ENCODE data around the gene CDK14. TPM values are rescaled to one million over a fixed set of nuclear protein-coding genes. Genes with fewer than 3 reads are reported as not detected.

Gene CDK14
- polyA plus RNA-seq, 3 donors = 1.7 to 2.5 (median 2.1) TPM

- no peaks in the 10 kb centered on the region for H3K4me1 Mint-ChIP-seq
- H3K36me3 ChIP-seq (replicated peaks in 1 of 2; ENCODE audit: control insufficient read depth in 1 of 2, insufficient read depth in 2 of 2, low read length in 2 of 2) = peaks cover 0 to 5% of the 10 kb centered on the region in 2 donors
- H2AFZ ChIP-seq (ENCODE audit: insufficient read depth, low read depth, low read length, poor library complexity, severe bottlenecking) = no peak overlapping the region
- no peak overlapping the region for H3K4me3 Mint-ChIP-seq
- H3K27ac ChIP-seq (ENCODE audit: low read depth in 1 of 2, low read length in 2 of 2) = no peak overlapping the region
- peaks cover 0 to 7% of the 10 kb centered on the region in 2 donors for H3K36me3 Mint-ChIP-seq
- DNase-seq = no peak
- intact Hi-C loops (cut with micrococcal nuclease) = no loop called here
- no peaks in the 10 kb centered on the region for H4K20me1 ChIP-seq (ENCODE audit: insufficient read depth, low read length)
- H3K27me3 ChIP-seq (ENCODE audit: control insufficient read depth in 2 of 2, insufficient read depth in 2 of 2, low read length in 2 of 2) = no peaks in the 10 kb centered on the region
- H3K9me3 Mint-ChIP-seq = peaks cover 0 to 2% (median 0%) of the 10 kb centered on the region in 7 donors
- no peaks in the 10 kb centered on the region for H3K4me1 ChIP-seq (ENCODE audit: control insufficient read depth in 1 of 2, insufficient read depth in 2 of 2, low read length in 2 of 2)
- no peak for TF ChIP-seq CTCF (IDR thresholded peaks at IDR 0.05)
- peaks cover 0 to 1% (median 0%) of the 10 kb centered on the region in 3 donors for H3K27me3 Mint-ChIP-seq (ENCODE audit: low read depth in 3 of 3)
- no peak overlapping the region for H3K4me3 ChIP-seq (replicated peaks in 1 of 3; ENCODE audit: low read depth in 2 of 3, low read length in 3 of 3)
- no peak overlapping the region for H3K27ac Mint-ChIP-seq
- H3K9ac ChIP-seq (ENCODE audit: insufficient read depth, low read length, poor library complexity, severe bottlenecking) = no peak overlapping the region
- no peak overlapping the region for H3K4me2 ChIP-seq (replicated peaks; ENCODE audit: extremely low read depth, low read length, poor library complexity, severe bottlenecking)
- WGBS (ENCODE audit: insufficient coverage) = 100% methylated on average over 2 of the region's 6 CpGs
- no peaks in the 10 kb centered on the region for H3K9me3 ChIP-seq (replicated peaks in 1 of 2; ENCODE audit: control insufficient read depth in 1 of 2, insufficient read depth in 1 of 2, low read length in 2 of 2)
- H3K79me2 ChIP-seq (ENCODE audit: insufficient read depth, low read length) = no peaks in the 10 kb centered on the region
Observed at GRCh38 chr7:91206361-91206960, 610.3 kb downstream of the CDK14 start.

GRCh38 chr7:91212582-91212981 lies 616.5 kb downstream of the CDK14 start:
- H3K9me3 ChIP-seq (replicated peaks in 1 of 2; ENCODE audit: control insufficient read depth in 1 of 2, insufficient read depth in 1 of 2, low read length in 2 of 2) = no peaks in the 10 kb centered on the region
- no peak overlapping the region for H3K9ac ChIP-seq (ENCODE audit: insufficient read depth, low read length, poor library complexity, severe bottlenecking)
- intact Hi-C loops (cut with micrococcal nuclease) = no loop called here
- Mint-ChIP-seq H3K27ac (no peak overlapping the region), H3K4me1 (no peaks in the 10 kb centered on the region), H3K4me3 (no peak overlapping the region), H3K9me3 (peaks cover 0 to 6% (median 1%) of the 10 kb centered on the region in 7 donors), H3K27me3 (ENCODE audit: low read depth in 3 of 3) (peaks cover 0 to 3% (median 1%) of the 10 kb centered on the region in 3 donors), H3K36me3 (peaks cover 0 to 6% of the 10 kb centered on the region in 2 donors)
- 98% methylated on average over 5 of the region's 7 CpGs for WGBS (ENCODE audit: insufficient coverage)
- H4K20me1 ChIP-seq (ENCODE audit: insufficient read depth, low read length) = no peaks in the 10 kb centered on the region
- H3K4me1 ChIP-seq (ENCODE audit: control insufficient read depth in 1 of 2, insufficient read depth in 2 of 2, low read length in 2 of 2) = no peaks in the 10 kb centered on the region
- no peak overlapping the region for H3K4me3 ChIP-seq (replicated peaks in 1 of 3; ENCODE audit: low read depth in 2 of 3, low read length in 3 of 3)
- H3K27me3 ChIP-seq (ENCODE audit: control insufficient read depth in 2 of 2, insufficient read depth in 2 of 2, low read length in 2 of 2) = no peaks in the 10 kb centered on the region
- no peak overlapping the region for H2AFZ ChIP-seq (ENCODE audit: insufficient read depth, low read depth, low read length, poor library complexity, severe bottlenecking)
- H3K79me2 ChIP-seq (ENCODE audit: insufficient read depth, low read length) = no peaks in the 10 kb centered on the region
- H3K36me3 ChIP-seq (replicated peaks in 1 of 2; ENCODE audit: control insufficient read depth in 1 of 2, insufficient read depth in 2 of 2, low read length in 2 of 2) = peaks cover 0 to 5% of the 10 kb centered on the region in 2 donors
- H3K27ac ChIP-seq (ENCODE audit: low read depth in 1 of 2, low read length in 2 of 2) = no peak overlapping the region
- TF ChIP-seq CTCF (IDR thresholded peaks at IDR 0.05) = no peak
- DNase-seq = no peak
- H3K4me2 ChIP-seq (replicated peaks; ENCODE audit: extremely low read depth, low read length, poor library complexity, severe bottlenecking) = no peak overlapping the region
